Adrenal gland (tissue), 5 donors: ENCODE measurements around the gene AGRN.

Source experiments
- CTCF ChIP-seq, 6 experiments: fragments of 450-650 bp in 4 of 6; fragments of 200-600 bp in 2 of 6; sonication (generic) in 1 of 6; IDR thresholded peaks; 1 replicate in 5 of 6; 2 replicates in 1 of 6; pipeline versions ENCODE4 v1.5.1 to v1.8.0; 2016 to 2021; ENCODE audit warnings: antibody characterized with exemption in 6 of 6, mild to moderate bottlenecking in 2 of 6, moderate library complexity in 1 of 6
- POLR2A ChIP-seq, 2 donors: fragments of 450-650 bp; IDR thresholded peaks; one replicate each; pipeline ENCODE4 v1.6.1; 2017; ENCODE audit warnings: antibody characterized with exemption in 2 of 2, mild to moderate bottlenecking in 2 of 2, moderate library complexity in 1 of 2
- donor health status: DM: no; HTN: no; CAD: no.

- TF ChIP-seq CTCF (IDR thresholded peaks at IDR 0.05) = no peak
- no peak for TF ChIP-seq POLR2A (IDR thresholded peaks at IDR 0.05)
These were observed 30.7 kb downstream of the AGRN start for GRCh38 chr1:1050577-1051052.
